Measurements from ENCODE around the gene SLC4A8. TPM values are rescaled to one million over a fixed set of nuclear protein-coding genes. Genes with fewer than 3 reads are reported as not detected.

Gene SLC4A8
- total RNA-seq, 1 experiment from 2014 or later: 0.89 TPM

DNA sequence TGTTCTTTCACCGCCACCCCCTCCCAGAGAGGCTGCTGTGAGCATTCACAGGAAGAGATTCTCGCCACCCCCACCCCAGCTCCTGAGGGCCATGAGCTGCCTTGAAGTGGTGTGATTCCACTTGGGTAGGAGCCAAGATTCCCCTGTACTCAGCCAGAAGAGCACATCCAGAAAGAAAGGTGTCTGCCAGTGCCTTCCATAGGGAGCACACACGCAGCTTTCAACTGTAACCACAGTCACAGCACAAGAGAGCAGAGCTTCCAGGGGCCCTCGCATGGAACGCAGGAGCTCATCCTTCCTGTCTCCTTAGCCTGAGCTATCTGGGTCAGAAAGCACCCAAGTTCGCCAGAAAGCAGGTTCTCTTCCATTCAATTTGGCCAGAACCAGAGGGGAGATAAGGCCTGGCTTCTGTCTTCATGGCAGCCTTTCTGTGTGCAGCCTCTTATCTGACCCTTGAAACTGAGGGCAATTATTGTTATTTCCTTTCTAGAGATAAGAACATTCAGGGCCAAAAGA is 99.8 kb downstream of the SLC4A8 start:
- H3K4me3 ChIP-seq: no peak overlapping the region
- no peak for DNase-seq
- no peaks in the 10 kb centered on the region for H3K9me3 ChIP-seq
- no peaks in the 10 kb centered on the region for H3K36me3 ChIP-seq
- H3K27me3 ChIP-seq: no peaks in the 10 kb centered on the region

DNA sequence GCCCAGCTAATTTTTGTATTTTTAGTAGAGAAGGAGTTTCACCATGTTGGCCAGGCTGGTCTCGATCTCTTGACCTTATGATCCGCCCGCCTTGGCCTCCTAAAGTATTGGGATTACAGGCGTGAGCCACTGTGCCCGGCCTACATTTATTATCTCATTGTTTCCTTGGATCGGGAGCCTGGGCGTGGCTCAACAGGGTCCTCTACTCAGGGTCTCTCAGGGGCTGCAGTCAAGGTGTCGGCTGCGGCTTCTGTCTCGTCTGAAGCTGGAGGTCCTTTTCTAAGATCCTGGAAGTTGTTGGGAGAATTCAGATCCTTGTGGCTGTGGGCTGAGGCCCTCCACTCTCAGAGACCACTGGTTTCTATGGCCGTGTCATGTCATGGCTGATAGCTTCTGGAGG is 100.9 kb downstream of the SLC4A8 start:
- DNase-seq: no peak
- H3K36me3 ChIP-seq: no peaks in the 10 kb centered on the region
- H3K4me3 ChIP-seq: no peak overlapping the region
- no peaks in the 10 kb centered on the region for H3K9me3 ChIP-seq
- H3K27me3 ChIP-seq: no peaks in the 10 kb centered on the region

DNA sequence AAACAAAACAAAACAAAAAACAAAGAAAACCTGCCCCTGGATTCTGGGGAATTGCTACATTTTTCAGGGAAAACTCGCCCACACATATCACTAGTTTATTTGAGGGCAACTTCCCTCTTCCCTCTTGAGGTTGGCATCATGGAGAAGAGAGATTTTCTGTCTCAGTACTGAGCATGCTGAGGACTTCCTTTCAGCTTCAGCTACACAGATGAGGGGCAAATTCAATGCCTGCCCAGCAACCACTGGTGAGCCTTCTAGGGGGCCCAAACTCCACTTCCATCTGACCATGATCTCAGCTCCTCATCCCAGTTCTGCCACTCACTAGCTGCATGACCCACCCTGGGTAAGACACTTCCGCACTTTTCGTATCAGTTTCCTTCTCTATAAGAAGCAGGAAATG is 103.3 kb downstream of the SLC4A8 start:
- H3K36me3 ChIP-seq: no peaks in the 10 kb centered on the region

DNA sequence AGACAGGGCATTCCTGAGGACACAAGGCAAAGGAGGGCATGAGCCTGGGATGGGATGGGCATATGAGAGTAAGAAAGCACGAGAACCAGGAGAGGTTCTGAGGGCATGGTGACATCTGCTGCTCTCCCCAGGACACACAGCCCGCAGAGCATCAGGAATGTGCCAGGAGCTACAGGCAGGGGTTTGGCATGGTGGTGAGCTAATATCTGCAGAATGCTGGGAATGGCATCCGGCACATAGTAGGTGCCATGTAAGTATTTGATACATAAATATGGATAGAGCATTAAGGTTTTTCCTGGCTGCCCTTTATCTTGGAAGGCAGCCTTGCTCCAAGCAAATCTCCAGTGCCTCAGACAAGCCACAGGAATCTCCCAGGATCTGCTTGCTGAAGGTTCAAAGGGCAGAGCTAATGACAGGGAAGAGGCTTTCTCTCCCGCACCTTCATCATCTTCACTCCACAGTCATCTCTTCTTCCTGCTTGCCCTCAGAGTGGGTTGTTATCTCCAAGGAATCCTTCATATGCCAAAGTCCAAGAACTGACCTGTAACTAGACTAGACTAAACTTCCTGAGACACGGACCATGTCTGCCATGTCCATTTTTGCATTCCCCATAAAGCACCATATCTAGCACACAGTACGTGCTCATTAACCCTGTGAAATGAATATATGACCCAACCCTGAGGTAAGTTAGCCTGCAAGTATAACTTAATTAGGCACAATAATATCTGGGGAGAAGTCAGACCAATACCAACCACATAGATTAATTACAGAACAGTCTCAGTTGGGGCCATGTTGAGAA is 104.4 kb downstream of the SLC4A8 start:
- Histone ChIP-seq H3K36me3 (no peaks in the 10 kb centered on the region), H3K4me3 (no peak overlapping the region), H3K27me3 (no peaks in the 10 kb centered on the region), H3K9me3 (no peaks in the 10 kb centered on the region)
- peak; percentile 53 for DNase-seq

More for the DNA sequence above, 103.3 kb downstream of the SLC4A8 start:
- H3K9me3 ChIP-seq: no peaks in the 10 kb centered on the region
- no peaks in the 10 kb centered on the region for H3K27me3 ChIP-seq
- no peak overlapping the region for H3K4me3 ChIP-seq
- DNase-seq: no peak

DNA sequence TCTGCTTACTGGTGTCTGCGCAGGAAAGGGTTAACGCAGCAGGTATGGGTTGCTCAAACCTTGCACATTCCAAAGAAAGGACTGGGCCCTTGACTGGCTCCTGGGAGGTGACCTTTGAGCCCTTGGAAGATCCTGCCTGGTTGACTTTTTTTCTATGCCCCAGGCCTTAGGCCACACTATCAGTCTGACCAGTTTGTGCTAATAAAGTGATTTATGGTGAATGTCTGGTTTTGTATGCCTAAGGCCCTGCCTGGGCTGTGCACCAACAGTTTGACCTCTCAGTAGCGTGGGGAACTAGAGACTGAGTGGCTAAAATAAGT is 105.0 kb downstream of the SLC4A8 start:
- H3K9me3 ChIP-seq: no peaks in the 10 kb centered on the region
- H3K4me3 ChIP-seq: no peak overlapping the region
- DNase-seq: no peak
- no peaks in the 10 kb centered on the region for H3K36me3 ChIP-seq
- no peaks in the 10 kb centered on the region for H3K27me3 ChIP-seq

DNA sequence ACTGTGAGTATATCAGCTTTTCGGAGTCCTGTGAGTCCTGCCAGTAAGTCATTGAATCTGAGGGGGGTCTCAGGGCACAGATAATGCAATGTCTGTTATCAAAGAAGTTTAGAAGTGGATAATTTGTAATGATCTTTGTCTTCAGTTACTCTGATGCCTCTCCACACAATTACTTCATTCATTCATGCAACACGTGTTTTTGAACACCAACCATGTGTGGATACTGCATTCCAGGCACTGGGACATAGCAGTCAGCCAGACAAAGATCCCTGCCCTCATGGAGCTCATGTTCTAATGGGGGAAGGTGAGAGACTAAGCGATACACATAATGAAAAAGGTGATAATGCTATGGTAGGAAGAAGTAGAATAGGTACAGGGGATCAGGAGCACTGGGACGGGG is 105.6 kb downstream of the SLC4A8 start:
- no peak overlapping the region for H3K4me3 ChIP-seq
- H3K9me3 ChIP-seq: no peaks in the 10 kb centered on the region
- DNase-seq: no peak
- H3K27me3 ChIP-seq: no peaks in the 10 kb centered on the region
- H3K36me3 ChIP-seq: no peaks in the 10 kb centered on the region

DNA sequence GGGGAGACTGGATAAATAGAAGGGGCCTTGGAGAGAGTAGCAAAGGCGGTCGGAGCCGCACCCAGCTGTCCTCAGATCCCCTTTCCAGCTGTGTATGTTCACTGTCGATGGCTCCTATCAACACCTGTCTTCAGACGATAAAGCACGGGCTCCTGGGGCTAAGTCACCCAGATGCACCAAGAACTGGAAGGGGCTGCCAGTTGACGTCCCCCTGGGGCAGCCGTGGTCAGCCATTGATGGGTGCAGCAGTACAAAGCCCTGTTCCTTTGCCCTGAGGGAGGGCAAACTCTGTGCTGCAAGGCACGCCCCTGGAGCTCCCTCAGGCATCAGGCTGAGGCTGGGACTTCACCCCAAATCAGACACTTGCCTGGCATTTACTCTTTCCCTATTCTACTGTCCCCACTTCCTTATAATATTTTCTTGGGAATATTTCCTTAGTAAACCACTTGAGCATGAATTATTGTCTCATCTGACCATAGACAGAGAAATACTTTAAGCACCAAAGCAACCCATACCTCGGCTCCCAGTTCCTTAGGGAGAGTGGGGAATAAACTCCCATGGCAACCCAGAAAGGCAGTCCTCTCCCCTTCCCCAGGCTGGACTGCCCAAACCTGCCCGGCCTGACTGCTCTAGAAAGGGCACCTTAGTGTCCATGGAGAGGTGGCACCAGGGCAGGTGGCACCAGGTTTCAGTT is 106.8 kb downstream of the SLC4A8 start:
- DNase-seq: no peak

DNA sequence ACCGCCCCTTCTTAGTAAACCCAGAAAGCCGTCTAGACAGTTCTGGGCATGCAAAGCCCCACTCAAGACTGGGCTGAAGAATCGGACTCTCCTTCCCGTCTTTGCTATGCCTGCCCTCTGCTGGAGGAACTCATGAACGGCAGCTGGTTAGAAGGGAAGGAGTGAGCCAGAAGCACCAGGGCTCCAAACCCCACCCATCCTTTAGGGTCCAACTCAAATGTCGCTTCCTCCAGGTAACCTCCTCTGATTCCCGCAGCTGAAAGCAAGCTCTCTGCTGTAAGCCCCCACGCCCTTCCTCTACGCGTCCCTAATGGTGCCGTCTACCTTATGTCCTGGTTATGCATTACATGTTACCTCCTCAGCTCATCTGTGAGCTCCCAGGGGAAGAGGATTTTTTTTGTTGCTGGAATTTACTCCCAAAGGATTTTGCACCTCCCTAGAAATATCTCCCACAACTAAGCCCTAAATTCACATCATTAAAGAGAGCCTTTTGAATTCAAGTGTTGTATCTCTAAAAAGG is 107.4 kb downstream of the SLC4A8 start:
- Histone ChIP-seq H3K4me3 (no peak overlapping the region), H3K27me3 (no peaks in the 10 kb centered on the region), H3K36me3 (no peaks in the 10 kb centered on the region), H3K9me3 (no peaks in the 10 kb centered on the region)
- DNase-seq: peak; percentile 67

More for the DNA sequence above, 106.8 kb downstream of the SLC4A8 start:
- no peaks in the 10 kb centered on the region for H3K27me3 ChIP-seq
- no peak overlapping the region for H3K4me3 ChIP-seq
- no peaks in the 10 kb centered on the region for H3K36me3 ChIP-seq
- no peaks in the 10 kb centered on the region for H3K9me3 ChIP-seq

DNA sequence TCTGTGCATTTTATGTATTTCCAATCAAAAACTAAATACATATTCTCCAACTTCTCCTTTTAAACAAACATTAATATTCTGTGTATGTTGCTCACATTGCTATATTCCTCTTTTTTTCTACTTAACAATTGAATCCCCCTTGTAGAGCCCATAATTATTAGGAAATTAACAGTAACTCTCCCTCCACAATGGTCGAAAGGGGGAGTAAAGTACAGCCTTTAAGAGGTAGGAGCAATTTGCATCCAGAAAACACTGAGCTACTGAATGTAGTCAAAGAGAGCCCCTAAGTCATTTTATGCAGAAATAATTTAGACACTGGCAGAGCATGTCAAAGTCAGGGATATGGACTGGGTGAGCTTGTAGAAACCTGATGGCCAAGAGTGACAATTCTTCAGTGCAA is 109.2 kb downstream of the SLC4A8 start:
- H3K27me3 ChIP-seq: no peaks in the 10 kb centered on the region
- DNase-seq: no peak
- no peak overlapping the region for H3K4me3 ChIP-seq
- H3K36me3 ChIP-seq: no peaks in the 10 kb centered on the region
- no peaks in the 10 kb centered on the region for H3K9me3 ChIP-seq

DNA sequence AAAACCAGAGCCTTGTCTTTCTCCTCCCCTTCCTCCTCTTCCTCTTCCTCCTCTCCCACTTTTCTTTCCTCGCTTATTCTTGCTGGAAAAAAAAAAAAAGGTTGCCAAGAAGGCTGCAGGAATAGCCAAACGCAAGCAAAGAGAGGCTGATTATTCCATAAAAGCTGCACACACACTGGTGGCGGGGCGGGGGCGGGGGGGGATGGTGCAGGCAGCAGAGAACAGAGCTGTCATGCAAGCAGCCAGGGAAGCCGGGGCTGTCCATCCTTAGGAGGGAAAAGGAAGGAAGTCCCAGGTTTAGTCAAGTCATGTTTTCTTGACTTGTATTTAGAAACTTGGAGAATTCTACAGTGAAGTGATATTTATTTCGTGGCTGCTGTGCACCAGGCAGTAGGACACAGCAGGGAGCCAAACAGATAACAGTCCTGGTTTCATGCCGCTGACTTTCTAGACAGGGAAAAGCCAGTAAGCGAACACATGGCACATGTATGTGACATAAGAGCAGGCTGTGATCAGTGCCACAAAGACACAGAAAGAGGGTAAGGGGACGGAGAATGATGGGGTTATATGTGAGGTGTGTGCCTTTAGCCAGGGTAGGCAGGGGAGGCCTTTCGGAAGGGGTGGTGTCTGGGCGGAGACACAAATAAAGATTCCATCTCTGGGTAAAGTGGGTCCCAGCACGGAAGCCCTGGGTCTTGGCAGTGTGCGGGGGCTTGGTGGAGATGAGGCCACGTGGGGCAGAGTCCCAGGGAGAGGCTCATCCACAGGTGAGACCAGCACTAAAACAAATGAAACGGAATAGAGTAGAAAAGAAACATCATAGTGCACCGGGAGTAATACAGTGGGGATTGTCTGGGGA is 109.8 kb downstream of the SLC4A8 start:
- Histone ChIP-seq H3K4me3 (no peak overlapping the region), H3K36me3 (no peaks in the 10 kb centered on the region), H3K9me3 (no peaks in the 10 kb centered on the region), H3K27me3 (no peaks in the 10 kb centered on the region)
- DNase-seq: no peak

DNA sequence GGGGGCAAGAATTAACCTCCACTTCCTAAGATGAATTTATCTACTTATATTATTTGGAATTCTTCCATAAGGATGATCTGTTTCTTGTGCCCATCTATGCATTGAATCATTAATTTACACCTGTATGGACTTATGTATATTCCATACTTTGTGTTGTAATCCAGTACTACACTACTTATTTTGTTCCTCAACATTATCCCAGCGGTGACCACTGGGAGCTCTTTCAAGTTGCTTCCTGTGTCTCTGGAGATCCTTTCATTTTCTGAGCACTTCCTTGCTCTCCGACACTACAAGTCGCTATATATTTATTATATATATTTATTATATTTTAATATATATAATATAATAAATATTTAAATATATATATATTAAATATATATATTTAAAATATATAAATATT is 111.5 kb downstream of the SLC4A8 start:
- Histone ChIP-seq H3K36me3 (no peaks in the 10 kb centered on the region), H3K27me3 (no peaks in the 10 kb centered on the region)
- no peak for DNase-seq

DNA sequence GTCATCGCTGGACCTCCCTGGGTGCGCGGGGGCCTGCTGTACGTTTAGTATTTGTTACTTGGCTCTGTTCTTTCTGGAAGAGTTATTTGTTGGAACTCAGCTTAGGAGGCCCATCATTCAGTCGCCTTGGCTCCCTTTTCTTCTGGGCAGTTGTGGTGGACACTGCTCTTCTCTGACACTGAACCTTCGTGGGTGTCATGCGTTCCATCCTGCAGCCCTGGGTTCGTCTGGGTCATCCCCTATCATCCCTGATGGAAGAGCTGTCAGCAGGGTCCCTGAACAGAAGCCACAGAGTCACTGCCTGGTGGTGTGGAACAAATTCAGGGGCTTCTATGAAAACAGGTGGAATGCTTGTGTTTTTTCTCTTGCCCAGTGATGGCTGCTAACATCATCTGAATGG is 113.5 kb downstream of the SLC4A8 start:
- H3K36me3 ChIP-seq: no peaks in the 10 kb centered on the region
- H3K4me3 ChIP-seq: no peak overlapping the region
- no peak for DNase-seq
- H3K9me3 ChIP-seq: no peaks in the 10 kb centered on the region
- no peaks in the 10 kb centered on the region for H3K27me3 ChIP-seq

More for the DNA sequence above, 111.5 kb downstream of the SLC4A8 start:
- Histone ChIP-seq H3K9me3 (no peaks in the 10 kb centered on the region), H3K4me3 (no peak overlapping the region)

DNA sequence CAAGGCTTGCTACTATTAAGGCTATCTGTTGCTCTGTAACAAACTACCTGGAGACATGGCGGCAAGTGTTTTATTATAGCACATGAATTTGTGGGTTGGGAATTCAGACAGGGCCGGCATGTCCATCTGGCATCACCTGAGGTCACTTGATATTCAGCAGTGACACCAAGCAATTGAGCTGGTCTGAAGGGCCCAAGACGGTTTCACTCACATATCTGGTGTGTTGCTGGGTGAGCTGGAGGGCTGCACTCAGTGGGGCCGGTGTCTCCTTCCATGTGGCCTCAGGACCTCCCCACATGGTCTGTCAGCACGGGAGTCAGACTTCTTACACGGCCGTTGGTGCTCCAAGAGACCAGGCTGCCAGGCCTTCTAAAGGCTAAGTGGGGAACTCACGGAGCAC is 114.0 kb downstream of the SLC4A8 start:
- no peak for DNase-seq
- H3K36me3 ChIP-seq: no peaks in the 10 kb centered on the region
- H3K4me3 ChIP-seq: no peak overlapping the region
- no peaks in the 10 kb centered on the region for H3K27me3 ChIP-seq
- no peaks in the 10 kb centered on the region for H3K9me3 ChIP-seq

DNA sequence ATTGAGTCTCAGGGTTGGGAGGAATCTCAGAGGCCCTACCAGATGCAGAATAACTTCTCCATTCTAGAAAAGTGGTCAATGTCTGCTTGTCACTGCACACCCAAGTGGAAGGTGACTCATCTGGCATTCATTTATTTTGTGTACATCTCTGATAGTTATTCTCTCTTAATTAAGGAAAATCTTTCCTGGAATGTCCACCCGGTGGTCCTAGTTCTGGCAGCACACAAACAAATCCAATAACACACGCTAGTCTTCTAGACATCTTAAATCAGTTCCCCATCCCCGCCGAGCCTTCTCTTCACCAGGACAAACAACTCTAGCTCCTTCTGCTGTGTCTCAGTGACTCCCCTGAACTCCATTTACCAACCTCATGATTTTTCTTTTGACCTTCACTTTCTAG is 116.4 kb downstream of the SLC4A8 start:
- no peaks in the 10 kb centered on the region for H3K27me3 ChIP-seq
- H3K4me3 ChIP-seq: no peak overlapping the region
- no peaks in the 10 kb centered on the region for H3K9me3 ChIP-seq
- no peak for DNase-seq
- no peaks in the 10 kb centered on the region for H3K36me3 ChIP-seq

DNA sequence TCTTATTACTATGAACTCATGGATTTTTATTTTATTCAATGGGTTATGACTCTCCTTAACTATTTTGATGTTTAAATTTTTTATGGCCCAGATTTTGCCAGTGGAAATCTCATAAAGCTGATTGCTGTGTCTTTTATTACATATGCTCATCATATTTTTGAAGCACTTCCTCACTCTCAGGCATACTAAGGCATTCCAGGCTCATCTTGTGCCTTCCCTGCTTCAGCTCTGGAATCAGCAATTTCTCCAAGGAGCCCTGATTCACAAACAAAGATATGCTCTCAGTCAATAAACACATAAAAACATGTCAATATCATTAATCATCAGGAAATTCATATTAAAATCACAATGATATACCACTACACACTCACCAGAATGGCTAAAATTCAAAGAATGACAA is 121.5 kb downstream of the SLC4A8 start:
- no peaks in the 10 kb centered on the region for H3K36me3 ChIP-seq
- H3K4me3 ChIP-seq: no peak overlapping the region
- no peaks in the 10 kb centered on the region; the same call in 1 of the 2 replicates for H3K9me3 ChIP-seq
- no peaks in the 10 kb centered on the region; the same call in 1 of the 2 replicates for H3K27me3 ChIP-seq
- DNase-seq: no peak

DNA sequence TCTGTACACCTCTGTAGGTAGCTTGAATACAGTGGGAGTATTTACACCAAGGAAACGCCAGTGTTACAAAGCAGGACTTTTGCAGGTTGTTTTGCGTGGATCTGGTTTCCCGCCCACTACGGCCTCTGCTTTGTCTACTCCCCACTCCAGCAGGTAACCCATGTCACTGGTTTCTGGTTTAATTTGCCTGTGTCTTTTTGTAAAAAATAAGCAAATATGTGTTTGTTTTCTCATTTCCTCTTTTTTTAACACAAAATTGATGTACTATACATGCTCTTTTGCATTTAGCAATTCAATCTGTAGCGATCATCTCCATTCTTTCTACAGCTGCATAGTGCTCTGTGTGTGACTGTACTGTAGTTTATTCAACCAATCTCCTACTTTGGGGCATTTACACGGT is 123.0 kb downstream of the SLC4A8 start:
- Histone ChIP-seq H3K9me3 (no peaks in the 10 kb centered on the region; the same call in 1 of the 2 replicates), H3K4me3 (no peak overlapping the region), H3K27me3 (no peaks in the 10 kb centered on the region; the same call in 1 of the 2 replicates), H3K36me3 (no peaks in the 10 kb centered on the region)
- DNase-seq: no peak

DNA sequence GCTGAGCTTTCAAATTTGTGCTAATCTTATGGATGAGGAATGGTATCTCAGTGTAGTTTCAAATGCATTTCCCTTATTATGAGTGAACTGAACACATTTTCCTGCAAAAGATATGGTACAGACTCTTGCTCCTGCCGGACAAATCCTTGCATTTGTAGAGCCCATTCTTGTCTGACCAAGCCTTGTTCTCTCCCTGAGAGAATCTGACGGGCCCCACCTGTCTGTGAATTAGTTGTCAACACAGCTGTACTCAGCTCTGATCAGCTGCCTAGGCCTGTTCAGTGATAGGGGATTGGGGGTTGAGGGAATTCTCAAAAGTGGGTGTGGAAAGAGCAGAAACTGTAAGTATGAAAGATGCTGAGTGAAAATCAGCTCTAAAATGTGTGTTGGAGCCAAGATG is 123.6 kb downstream of the SLC4A8 start:
- H3K4me3 ChIP-seq: no peak overlapping the region
- DNase-seq: no peak
- H3K27me3 ChIP-seq: no peaks in the 10 kb centered on the region; the same call in 1 of the 2 replicates
- no peaks in the 10 kb centered on the region for H3K36me3 ChIP-seq
- H3K9me3 ChIP-seq: no peaks in the 10 kb centered on the region; the same call in 1 of the 2 replicates
